ENCODE data around the gene MMRN2. TPM values are rescaled to one million over a fixed set of nuclear protein-coding genes. Genes with fewer than 3 reads are reported as not detected.

MMRN2 gene
- polyA plus RNA-seq, 1 donor from 2014 or later = 0.15 TPM

DNA sequence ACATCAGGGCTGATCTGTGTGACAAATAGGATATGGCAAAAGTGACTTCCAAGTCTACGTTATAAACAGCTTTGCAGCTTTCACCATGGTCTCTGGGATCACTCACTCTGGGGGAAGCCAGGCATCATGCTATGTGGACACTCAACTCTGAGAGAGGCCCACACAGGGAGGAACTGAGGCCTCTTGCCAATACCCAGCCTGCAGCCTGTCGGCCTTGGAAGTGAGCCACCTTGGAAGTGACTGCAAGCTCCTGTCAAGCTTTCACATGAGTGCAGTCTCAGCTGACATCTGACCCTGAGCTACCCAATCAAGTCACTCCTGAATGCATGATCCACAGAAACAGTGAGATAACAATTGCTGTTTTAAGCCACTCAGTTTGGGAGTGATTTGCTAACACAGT, 56.5 kb downstream of the MMRN2 start:
- TF ChIP-seq, protein P1, sequence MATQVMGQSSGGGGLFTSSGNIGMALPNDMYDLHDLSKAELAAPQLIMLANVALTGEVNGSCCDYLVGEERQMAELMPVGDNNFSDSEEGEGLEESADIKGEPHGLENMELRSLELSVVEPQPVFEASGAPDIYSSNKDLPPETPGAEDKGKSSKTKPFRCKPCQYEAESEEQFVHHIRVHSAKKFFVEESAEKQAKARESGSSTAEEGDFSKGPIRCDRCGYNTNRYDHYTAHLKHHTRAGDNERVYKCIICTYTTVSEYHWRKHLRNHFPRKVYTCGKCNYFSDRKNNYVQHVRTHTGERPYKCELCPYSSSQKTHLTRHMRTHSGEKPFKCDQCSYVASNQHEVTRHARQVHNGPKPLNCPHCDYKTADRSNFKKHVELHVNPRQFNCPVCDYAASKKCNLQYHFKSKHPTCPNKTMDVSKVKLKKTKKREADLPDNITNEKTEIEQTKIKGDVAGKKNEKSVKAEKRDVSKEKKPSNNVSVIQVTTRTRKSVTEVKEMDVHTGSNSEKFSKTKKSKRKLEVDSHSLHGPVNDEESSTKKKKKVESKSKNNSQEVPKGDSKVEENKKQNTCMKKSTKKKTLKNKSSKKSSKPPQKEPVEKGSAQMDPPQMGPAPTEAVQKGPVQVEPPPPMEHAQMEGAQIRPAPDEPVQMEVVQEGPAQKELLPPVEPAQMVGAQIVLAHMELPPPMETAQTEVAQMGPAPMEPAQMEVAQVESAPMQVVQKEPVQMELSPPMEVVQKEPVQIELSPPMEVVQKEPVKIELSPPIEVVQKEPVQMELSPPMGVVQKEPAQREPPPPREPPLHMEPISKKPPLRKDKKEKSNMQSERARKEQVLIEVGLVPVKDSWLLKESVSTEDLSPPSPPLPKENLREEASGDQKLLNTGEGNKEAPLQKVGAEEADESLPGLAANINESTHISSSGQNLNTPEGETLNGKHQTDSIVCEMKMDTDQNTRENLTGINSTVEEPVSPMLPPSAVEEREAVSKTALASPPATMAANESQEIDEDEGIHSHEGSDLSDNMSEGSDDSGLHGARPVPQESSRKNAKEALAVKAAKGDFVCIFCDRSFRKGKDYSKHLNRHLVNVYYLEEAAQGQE (IDR thresholded peaks at IDR 0.05; ENCODE audit: borderline replicate concordance) = no peak
- TF ChIP-seq EP300 (conservative IDR thresholded peaks at IDR 0.05; ENCODE audit: poor library complexity, severe bottlenecking) = no peak
- TF ChIP-seq RAD21 (conservative IDR thresholded peaks at IDR 0.05) = no peak
- TF ChIP-seq SMC3 (conservative IDR thresholded peaks at IDR 0.05; ENCODE audit: poor library complexity) = no peak
- TF ChIP-seq TAF1 (IDR thresholded peaks at IDR 0.05; ENCODE audit: low read depth) = no peak
- TF ChIP-seq, protein P2, sequence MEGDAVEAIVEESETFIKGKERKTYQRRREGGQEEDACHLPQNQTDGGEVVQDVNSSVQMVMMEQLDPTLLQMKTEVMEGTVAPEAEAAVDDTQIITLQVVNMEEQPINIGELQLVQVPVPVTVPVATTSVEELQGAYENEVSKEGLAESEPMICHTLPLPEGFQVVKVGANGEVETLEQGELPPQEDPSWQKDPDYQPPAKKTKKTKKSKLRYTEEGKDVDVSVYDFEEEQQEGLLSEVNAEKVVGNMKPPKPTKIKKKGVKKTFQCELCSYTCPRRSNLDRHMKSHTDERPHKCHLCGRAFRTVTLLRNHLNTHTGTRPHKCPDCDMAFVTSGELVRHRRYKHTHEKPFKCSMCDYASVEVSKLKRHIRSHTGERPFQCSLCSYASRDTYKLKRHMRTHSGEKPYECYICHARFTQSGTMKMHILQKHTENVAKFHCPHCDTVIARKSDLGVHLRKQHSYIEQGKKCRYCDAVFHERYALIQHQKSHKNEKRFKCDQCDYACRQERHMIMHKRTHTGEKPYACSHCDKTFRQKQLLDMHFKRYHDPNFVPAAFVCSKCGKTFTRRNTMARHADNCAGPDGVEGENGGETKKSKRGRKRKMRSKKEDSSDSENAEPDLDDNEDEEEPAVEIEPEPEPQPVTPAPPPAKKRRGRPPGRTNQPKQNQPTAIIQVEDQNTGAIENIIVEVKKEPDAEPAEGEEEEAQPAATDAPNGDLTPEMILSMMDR (IDR thresholded peaks at IDR 0.05; ENCODE audit: poor library complexity, severe bottlenecking) = no peak
- TF ChIP-seq MXI1 (conservative IDR thresholded peaks at IDR 0.05; ENCODE audit: poor library complexity, severe bottlenecking) = no peak
- no peak for TF ChIP-seq EZH2 (IDR thresholded peaks at IDR 0.05; ENCODE audit: borderline replicate concordance, insufficient read depth, low read length, poor library complexity, severe bottlenecking)
- no peak overlapping the region for H2AFZ ChIP-seq (ENCODE audit: low read depth, low read length)
- no peak overlapping the region for H3K9ac ChIP-seq (ENCODE audit: low read length)
- H4K20me1 ChIP-seq (ENCODE audit: insufficient read depth) = no peaks in the 10 kb centered on the region
- no peaks in the 10 kb centered on the region for H3F3A ChIP-seq (ENCODE audit: insufficient read depth, low read length, poor library complexity, severe bottlenecking)
- H3K27ac ChIP-seq (ENCODE audit: low read length) = no peak overlapping the region
- peaks cover 4% of the 10 kb centered on the region for H3K36me3 ChIP-seq (ENCODE audit: insufficient read depth, low read length)
- no peaks in the 10 kb centered on the region for H3K9me2 ChIP-seq (ENCODE audit: insufficient read depth, low read length)
- H3K79me2 ChIP-seq (replicated peaks; ENCODE audit: insufficient read depth, low read length) = no peaks in the 10 kb centered on the region
- H3K4me2 ChIP-seq (ENCODE audit: low read length) = no peak overlapping the region
- H3K9me3 ChIP-seq (ENCODE audit: low read length) = no peaks in the 10 kb centered on the region
- no peaks in the 10 kb centered on the region for H3K27me3 ChIP-seq (ENCODE audit: insufficient read depth, low read depth, low read length)
- H3K4me3 ChIP-seq (ENCODE audit: low read length) = no peak overlapping the region

DNA sequence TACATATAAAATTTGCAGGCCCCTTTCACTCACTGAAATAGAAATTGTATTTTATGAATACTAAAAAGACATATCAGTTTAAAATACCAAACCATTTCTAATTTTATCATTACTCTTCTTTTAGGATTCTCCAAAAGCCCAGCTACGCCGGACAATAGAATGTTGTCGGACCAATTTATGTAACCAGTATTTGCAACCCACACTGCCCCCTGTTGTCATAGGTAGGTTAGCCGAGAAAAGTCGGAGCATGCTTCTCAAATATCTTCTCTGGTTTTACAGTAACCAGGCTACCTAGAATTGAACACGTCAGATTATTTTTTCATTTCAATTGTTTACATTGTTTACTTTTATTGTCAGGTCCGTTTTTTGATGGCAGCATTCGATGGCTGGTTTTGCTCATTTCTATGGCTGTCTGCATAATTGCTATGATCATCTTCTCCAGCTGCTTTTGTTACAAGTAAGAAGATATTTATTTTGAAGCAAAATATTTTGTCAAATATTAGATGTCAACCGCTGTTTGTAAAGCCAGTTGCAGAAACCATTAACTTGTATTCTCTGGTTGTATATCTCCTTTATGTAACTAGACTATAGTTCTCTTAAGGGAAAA, 57.6 kb downstream of the MMRN2 start:
- Histone ChIP-seq H3F3A (ENCODE audit: insufficient read depth, low read length, poor library complexity, severe bottlenecking) (no peaks in the 10 kb centered on the region), H3K4me3 (ENCODE audit: low read length) (no peak overlapping the region), H3K9me2 (ENCODE audit: insufficient read depth, low read length) (no peaks in the 10 kb centered on the region), H3K27ac (ENCODE audit: low read length) (no peak overlapping the region), H3K9me3 (ENCODE audit: low read length) (no peaks in the 10 kb centered on the region), H3K27me3 (ENCODE audit: insufficient read depth, low read depth, low read length) (no peaks in the 10 kb centered on the region), H3K36me3 (ENCODE audit: insufficient read depth, low read length) (no peaks in the 10 kb centered on the region), H3K4me2 (ENCODE audit: low read length) (no peak overlapping the region), H3K9ac (ENCODE audit: low read length) (no peak overlapping the region), H2AFZ (ENCODE audit: low read depth, low read length) (no peak overlapping the region), H3K79me2 (replicated peaks; ENCODE audit: insufficient read depth, low read length) (no peaks in the 10 kb centered on the region), H4K20me1 (ENCODE audit: insufficient read depth) (no peaks in the 10 kb centered on the region)
- TF ChIP-seq EP300 (conservative IDR thresholded peaks at IDR 0.05; ENCODE audit: poor library complexity, severe bottlenecking) (no peak), MXI1 (conservative IDR thresholded peaks at IDR 0.05; ENCODE audit: poor library complexity, severe bottlenecking) (no peak), SMC3 (conservative IDR thresholded peaks at IDR 0.05; ENCODE audit: poor library complexity) (peak; percentile 80), RAD21 (conservative IDR thresholded peaks at IDR 0.05) (peak; percentile 82), EZH2 (IDR thresholded peaks at IDR 0.05; ENCODE audit: borderline replicate concordance, insufficient read depth, low read length, poor library complexity, severe bottlenecking) (no peak)
- TF ChIP-seq, protein P2 (IDR thresholded peaks at IDR 0.05; ENCODE audit: poor library complexity, severe bottlenecking) = peak; percentile 79
- TF ChIP-seq, protein P1 (IDR thresholded peaks at IDR 0.05; ENCODE audit: borderline replicate concordance) = no peak
